Measurements from ENCODE around the gene KRCC1.
A peak's percentile ranks its signal among the peaks of the same experiment; 100 is the strongest.

KRCC1 gene

DNA sequence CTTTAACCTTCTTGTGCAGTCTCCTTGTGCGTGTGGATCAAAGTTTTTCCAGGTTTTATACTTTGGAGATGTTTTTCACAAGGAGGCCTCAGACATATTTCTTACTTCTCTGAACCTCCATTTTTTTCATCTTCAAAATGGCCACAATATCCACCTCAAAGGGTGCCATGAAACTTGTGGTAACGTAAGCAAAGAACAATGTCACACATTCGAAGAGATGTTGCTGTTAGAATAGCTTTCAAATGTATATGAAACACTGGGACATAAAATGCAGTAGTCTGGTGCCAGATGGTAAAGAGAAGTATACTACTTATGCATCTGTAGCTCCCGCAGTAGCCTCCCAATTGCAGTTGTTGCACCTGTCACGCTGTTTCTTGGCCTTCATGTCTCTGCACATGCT is 2.6 kb upstream of the KRCC1 start:
- no peak overlapping the region for H3K4me2 ChIP-seq (ENCODE audit: low read length)
- H3K9me3 ChIP-seq (ENCODE audit: control insufficient read depth, low read length): no peaks in the 10 kb centered on the region
- H3K4me3 ChIP-seq (ENCODE audit: low read depth, low read length): no peak overlapping the region
- no peaks in the 10 kb centered on the region for H3K36me3 ChIP-seq (ENCODE audit: control insufficient read depth, insufficient read depth, low read length)
- no peak overlapping the region for H3K9ac ChIP-seq
- TF ChIP-seq, protein P1, sequence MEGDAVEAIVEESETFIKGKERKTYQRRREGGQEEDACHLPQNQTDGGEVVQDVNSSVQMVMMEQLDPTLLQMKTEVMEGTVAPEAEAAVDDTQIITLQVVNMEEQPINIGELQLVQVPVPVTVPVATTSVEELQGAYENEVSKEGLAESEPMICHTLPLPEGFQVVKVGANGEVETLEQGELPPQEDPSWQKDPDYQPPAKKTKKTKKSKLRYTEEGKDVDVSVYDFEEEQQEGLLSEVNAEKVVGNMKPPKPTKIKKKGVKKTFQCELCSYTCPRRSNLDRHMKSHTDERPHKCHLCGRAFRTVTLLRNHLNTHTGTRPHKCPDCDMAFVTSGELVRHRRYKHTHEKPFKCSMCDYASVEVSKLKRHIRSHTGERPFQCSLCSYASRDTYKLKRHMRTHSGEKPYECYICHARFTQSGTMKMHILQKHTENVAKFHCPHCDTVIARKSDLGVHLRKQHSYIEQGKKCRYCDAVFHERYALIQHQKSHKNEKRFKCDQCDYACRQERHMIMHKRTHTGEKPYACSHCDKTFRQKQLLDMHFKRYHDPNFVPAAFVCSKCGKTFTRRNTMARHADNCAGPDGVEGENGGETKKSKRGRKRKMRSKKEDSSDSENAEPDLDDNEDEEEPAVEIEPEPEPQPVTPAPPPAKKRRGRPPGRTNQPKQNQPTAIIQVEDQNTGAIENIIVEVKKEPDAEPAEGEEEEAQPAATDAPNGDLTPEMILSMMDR (IDR thresholded peaks at IDR 0.05): no peak
- H3K4me1 ChIP-seq: peaks cover 3% of the 10 kb centered on the region
- H3K79me2 ChIP-seq: peaks cover 4% of the 10 kb centered on the region
- H2AFZ ChIP-seq: no peak overlapping the region
- H3K27ac ChIP-seq: no peak overlapping the region
- H3K27me3 ChIP-seq (ENCODE audit: control insufficient read depth, insufficient read depth, low read length): no peaks in the 10 kb centered on the region

- H3K9me3 ChIP-seq (ENCODE audit: control insufficient read depth, low read length): no peaks in the 10 kb centered on the region
- H3K4me1 ChIP-seq: peaks cover 3% of the 10 kb centered on the region
- H2AFZ ChIP-seq: peak overlapping the region; percentile 47
- H3K36me3 ChIP-seq (ENCODE audit: control insufficient read depth, insufficient read depth, low read length): no peaks in the 10 kb centered on the region
- H3K27ac ChIP-seq: no peak overlapping the region
- H3K27me3 ChIP-seq (ENCODE audit: control insufficient read depth, insufficient read depth, low read length): no peaks in the 10 kb centered on the region
- H3K79me2 ChIP-seq: peaks cover 4% of the 10 kb centered on the region
- TF ChIP-seq, protein P1 (IDR thresholded peaks at IDR 0.05): no peak
- no peak overlapping the region for H3K4me2 ChIP-seq (ENCODE audit: low read length)
- H3K9ac ChIP-seq: no peak overlapping the region
- no peak overlapping the region for H3K4me3 ChIP-seq (ENCODE audit: low read depth, low read length)
Observed at GRCh38 chr2:88057437-88057844, 1.9 kb upstream of the KRCC1 start.

- H3K27ac ChIP-seq: peak overlapping the region; percentile 95
- peaks cover 3% of the 10 kb centered on the region for H3K4me1 ChIP-seq
- H3K9me3 ChIP-seq (ENCODE audit: control insufficient read depth, low read length): no peaks in the 10 kb centered on the region
- peak overlapping the region; percentile 70 for H3K9ac ChIP-seq
- peak overlapping the region; percentile 95 for H2AFZ ChIP-seq
- peak overlapping the region; percentile 93 for H3K4me3 ChIP-seq (ENCODE audit: low read depth, low read length)
- TF ChIP-seq, protein P1 (IDR thresholded peaks at IDR 0.05): no peak
- no peaks in the 10 kb centered on the region for H3K27me3 ChIP-seq (ENCODE audit: control insufficient read depth, insufficient read depth, low read length)
- peaks cover 4% of the 10 kb centered on the region for H3K79me2 ChIP-seq
- H3K36me3 ChIP-seq (ENCODE audit: control insufficient read depth, insufficient read depth, low read length): no peaks in the 10 kb centered on the region
- peak overlapping the region; percentile 56 for H3K4me2 ChIP-seq (ENCODE audit: low read length)
Observed at GRCh38 chr2:88054782-88055370, 707 bp downstream of the KRCC1 start.

DNA sequence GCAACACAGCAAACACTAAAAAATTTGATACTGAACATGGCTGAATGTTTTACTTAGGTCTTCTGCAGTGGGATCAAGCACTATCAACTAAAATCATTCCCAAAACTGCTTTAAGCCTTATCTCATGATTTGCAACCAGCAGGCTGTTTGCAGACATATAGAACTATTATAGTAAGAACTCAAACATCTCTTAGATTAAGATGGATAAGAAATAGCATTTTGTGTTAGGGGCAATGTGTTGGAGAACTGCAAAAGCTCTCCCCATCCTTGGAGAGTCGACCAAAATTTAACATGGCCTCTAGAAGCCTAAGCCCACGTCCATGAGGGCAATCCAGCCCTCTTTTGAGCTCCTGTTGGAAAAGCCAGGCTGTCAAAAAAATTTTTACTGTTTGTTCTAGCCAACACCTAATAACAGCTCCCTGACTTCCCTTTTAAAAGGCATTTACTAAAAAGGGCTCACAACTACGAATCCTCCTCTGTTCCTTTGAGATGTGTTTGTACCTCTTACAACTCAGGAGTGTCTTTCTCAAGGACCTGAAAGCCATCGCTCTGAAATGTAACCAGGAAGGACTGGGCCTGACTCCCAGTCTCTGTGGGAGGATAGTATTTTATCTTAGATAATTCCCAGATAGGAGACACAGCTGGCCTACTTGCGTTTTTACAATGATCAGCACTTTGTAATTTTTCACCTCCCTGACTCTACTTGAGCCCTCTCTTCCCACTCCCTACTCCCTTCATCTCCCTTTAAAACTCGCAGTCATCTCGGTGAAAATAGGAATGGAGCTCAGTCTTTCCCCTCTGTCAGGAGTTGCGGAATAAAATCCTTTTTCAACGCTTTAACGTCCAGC is 1.4 kb downstream of the KRCC1 start:
- TF ChIP-seq, protein P1 (IDR thresholded peaks at IDR 0.05): no peak
- H3K9ac ChIP-seq: no peak overlapping the region

More for the DNA sequence above, 1.4 kb downstream of the KRCC1 start:
- Histone ChIP-seq H2AFZ (peak overlapping the region; percentile 95), H3K27me3 (ENCODE audit: control insufficient read depth, insufficient read depth, low read length) (no peaks in the 10 kb centered on the region), H3K4me2 (ENCODE audit: low read length) (peak overlapping the region; percentile 56), H3K79me2 (peaks cover 4% of the 10 kb centered on the region), H3K27ac (peak overlapping the region; percentile 95), H3K4me3 (ENCODE audit: low read depth, low read length) (peak overlapping the region; percentile 93), H3K36me3 (ENCODE audit: control insufficient read depth, insufficient read depth, low read length) (no peaks in the 10 kb centered on the region), H3K9me3 (ENCODE audit: control insufficient read depth, low read length) (no peaks in the 10 kb centered on the region), H3K4me1 (peaks cover 3% of the 10 kb centered on the region)
